Ishikawa (cell line): ENCODE measurements around the gene BMPR1A.

ENCODE experiments used
- CEBPB ChIP-seq: IDR thresholded peaks from 2 replicates; pipeline ENCODE4 v1.6.1; 2012
- CREB1 ChIP-seq: IDR thresholded peaks from 2 replicates; pipeline ENCODE4 v1.6.1; 2012; ENCODE audit warnings: low read depth
- EGR1 ChIP-seq: IDR thresholded peaks from 2 replicates; pipeline ENCODE4 v1.6.1; 2012
- EP300 ChIP-seq: IDR thresholded peaks from 2 replicates; pipeline ENCODE4 v1.6.1; 2012; ENCODE audit warnings: borderline replicate concordance
- NFIC ChIP-seq: IDR thresholded peaks from 2 replicates; pipeline ENCODE4 v1.6.1; 2012
- RAD21 ChIP-seq: IDR thresholded peaks from 2 replicates; pipeline ENCODE4 v1.6.1; 2012; ENCODE audit warnings: low read depth
- REST ChIP-seq: IDR thresholded peaks from 2 replicates; pipeline ENCODE4 v1.6.1; 2012; ENCODE audit warnings: low read depth, mild to moderate bottlenecking
- TAF1 ChIP-seq: IDR thresholded peaks from 2 replicates; pipeline ENCODE4 v1.6.1; 2012; ENCODE audit warnings: low read depth, mild to moderate bottlenecking
- TCF12 ChIP-seq: IDR thresholded peaks from 2 replicates; pipeline ENCODE4 v1.6.1; 2012; ENCODE audit warnings: low read depth
- YY1 ChIP-seq: IDR thresholded peaks from 2 replicates; pipeline ENCODE4 v1.6.1; 2012; ENCODE audit warnings: low read depth
- TF ChIP-seq, protein P1 (sequence below): IDR thresholded peaks from 2 replicates; pipeline ENCODE4 v1.6.1; 2012
- TF ChIP-seq, protein P2 (sequence below): IDR thresholded peaks from 2 replicates; pipeline ENCODE4 v1.6.1; 2012

GRCh38 chr10:86840498-86840897, 84.1 kb downstream of the BMPR1A start:
- TF ChIP-seq, protein P1, sequence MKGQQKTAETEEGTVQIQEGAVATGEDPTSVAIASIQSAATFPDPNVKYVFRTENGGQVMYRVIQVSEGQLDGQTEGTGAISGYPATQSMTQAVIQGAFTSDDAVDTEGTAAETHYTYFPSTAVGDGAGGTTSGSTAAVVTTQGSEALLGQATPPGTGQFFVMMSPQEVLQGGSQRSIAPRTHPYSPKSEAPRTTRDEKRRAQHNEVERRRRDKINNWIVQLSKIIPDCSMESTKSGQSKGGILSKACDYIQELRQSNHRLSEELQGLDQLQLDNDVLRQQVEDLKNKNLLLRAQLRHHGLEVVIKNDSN = no peak
- TF ChIP-seq, protein P2, sequence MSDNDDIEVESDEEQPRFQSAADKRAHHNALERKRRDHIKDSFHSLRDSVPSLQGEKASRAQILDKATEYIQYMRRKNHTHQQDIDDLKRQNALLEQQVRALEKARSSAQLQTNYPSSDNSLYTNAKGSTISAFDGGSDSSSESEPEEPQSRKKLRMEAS = no peak
- TF ChIP-seq YY1 (no peak), TCF12 (no peak), REST (no peak), NFIC (no peak), EP300 (no peak), CREB1 (no peak), CEBPB (no peak), RAD21 (no peak), EGR1 (no peak), TAF1 (no peak)
